Thyroid gland (tissue), 4 donors: ENCODE measurements around the gene GCN1. TPM values are rescaled to one million over a fixed set of nuclear protein-coding genes. Genes with fewer than 3 reads are reported as not detected.
"Not testable (repeated sequence)": the region's sequence is repeated elsewhere in the genome, so short reads cannot be mapped to it uniquely, and the experiment has no call there.

Experiments
- DNase-seq, 2 donors: peaks; one replicate each; pipeline ENCODE4 v3.0.0-alpha.2; 2019
- H3K27ac ChIP-seq, 3 donors: fragments of 200-600 bp; sonication (generic); 1 replicate in 2 of 3; 2 replicates in 1 of 3; pipeline ENCODE4 v1.5.1; 2016 to 2019; ENCODE audit warnings: mild to moderate bottlenecking in 1 of 3, moderate library complexity in 1 of 3
- H3K27me3 ChIP-seq: fragments of 200-600 bp; sonication (generic); one replicate; pipeline ENCODE4 v1.5.1; 2019
- H3K36me3 ChIP-seq, 2 donors: fragments of 200-600 bp; sonication (generic); one replicate each; pipeline ENCODE4 v1.5.1; 2016 to 2019
- H3K4me1 ChIP-seq, 2 donors: fragments of 200-600 bp; sonication (generic); one replicate each; pipeline ENCODE4 v1.5.1; 2017 to 2019
- H3K4me3 ChIP-seq, 3 donors: fragments of 200-600 bp; sonication (generic); replicated peaks in 1 of 3; 1 replicate in 2 of 3; 2 replicates in 1 of 3; pipeline ENCODE4 v1.5.1; 2016; ENCODE audit warnings: mild to moderate bottlenecking in 1 of 3
- H3K9me3 ChIP-seq: fragments of 200-600 bp; sonication (generic); one replicate; pipeline ENCODE4 v1.5.1; 2017
- POLR2A ChIP-seq, 2 donors: fragments of 450-650 bp; IDR thresholded peaks; one replicate each; pipeline ENCODE4 v1.6.1; 2017; ENCODE audit warnings: antibody characterized with exemption in 2 of 2, mild to moderate bottlenecking in 2 of 2, moderate library complexity in 1 of 2
- WGBS, 2 donors: methylation state at CpG; one replicate each; pipeline ENCODE4 v1.1.5; 2017; 5-methylcytosine and 5-hydroxymethylcytosine counted together
- intact Hi-C: fragments of 100-400 bp; cut with DNase I; formaldehyde crosslinking; loops from one replicate; pipeline ENCODE4 v1.15.1; 2023
- total RNA-seq, 4 donors: library from RNA; depleted of rRNA; stranded (reverse); fragments of >200 nt; gene quantifications; one replicate each; pipeline ENCODE4 v1.2.3, GENCODE V29; 2016
- TF ChIP-seq, protein P1 (sequence below), 6 experiments: fragments of 200-600 bp in 3 of 6; fragments of 450-650 bp in 3 of 6; sonication (generic) in 3 of 6; IDR thresholded peaks; one replicate each; pipeline ENCODE4 v1.5.1; 2016 to 2019; ENCODE audit warnings: antibody characterized with exemption in 6 of 6, mild to moderate bottlenecking in 2 of 6, inconsistent platforms in 1 of 6, moderate library complexity in 1 of 6

The GCN1 gene
- total RNA-seq, 4 donors from 2014 or later, result 44.6 to 111 (median 73.6) TPM

DNA sequence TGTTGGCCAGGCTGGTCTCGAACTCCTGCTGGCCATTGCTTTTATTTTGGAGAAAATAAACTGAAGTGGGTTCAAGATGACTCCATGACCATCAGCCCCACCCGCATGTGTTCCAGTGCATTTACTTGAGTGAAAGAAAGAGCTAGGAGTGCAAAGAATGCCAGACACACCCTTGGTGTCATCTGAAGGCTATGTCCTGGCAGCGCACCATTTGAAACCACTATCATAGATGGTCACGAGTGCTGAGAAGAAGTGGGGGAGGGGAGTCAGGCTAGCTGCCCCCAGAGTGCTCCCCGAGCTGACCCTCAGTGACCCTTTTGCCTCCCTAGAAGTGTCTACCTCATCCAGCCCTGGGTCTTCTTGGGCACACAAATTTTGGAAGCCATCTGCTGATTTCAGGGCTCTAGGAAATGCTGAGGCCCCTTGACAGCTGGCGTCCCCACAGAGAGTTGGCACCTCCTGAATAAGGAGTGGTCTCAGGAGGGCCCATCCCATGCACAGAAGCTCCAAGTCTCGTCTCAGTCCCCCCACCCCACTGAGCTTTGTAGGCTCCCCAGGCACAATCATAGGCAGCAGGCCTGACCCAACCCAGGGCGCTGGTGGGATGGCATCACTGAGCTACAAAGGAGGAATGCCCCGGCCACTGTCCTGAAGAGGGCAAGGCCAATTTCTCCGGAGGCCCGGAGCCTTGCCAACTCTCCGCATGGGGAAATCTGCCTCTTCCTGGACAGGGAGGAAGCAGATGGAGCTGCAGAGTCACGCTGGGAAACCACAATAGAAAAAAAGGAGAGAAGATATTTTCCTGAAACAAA lies 43.1 kb upstream of the GCN1 start:
- Histone ChIP-seq H3K9me3 (no peaks in the 10 kb centered on the region), H3K27me3 (no peaks in the 10 kb centered on the region), H3K4me3 (no peak overlapping the region), H3K4me1 (peaks cover 80 to 94% of the 10 kb centered on the region in 2 donors), H3K27ac (peak overlapping the region; percentile 95 to 96 (median 96)), H3K36me3 (no peaks in the 10 kb centered on the region)
- intact Hi-C loops, result no loop called here
- 66 to 71% methylated on average over 13 of the region's 13 CpGs for WGBS, 2 donors
- no peak for TF ChIP-seq POLR2A (IDR thresholded peaks at IDR 0.05)
- TF ChIP-seq, protein P1, sequence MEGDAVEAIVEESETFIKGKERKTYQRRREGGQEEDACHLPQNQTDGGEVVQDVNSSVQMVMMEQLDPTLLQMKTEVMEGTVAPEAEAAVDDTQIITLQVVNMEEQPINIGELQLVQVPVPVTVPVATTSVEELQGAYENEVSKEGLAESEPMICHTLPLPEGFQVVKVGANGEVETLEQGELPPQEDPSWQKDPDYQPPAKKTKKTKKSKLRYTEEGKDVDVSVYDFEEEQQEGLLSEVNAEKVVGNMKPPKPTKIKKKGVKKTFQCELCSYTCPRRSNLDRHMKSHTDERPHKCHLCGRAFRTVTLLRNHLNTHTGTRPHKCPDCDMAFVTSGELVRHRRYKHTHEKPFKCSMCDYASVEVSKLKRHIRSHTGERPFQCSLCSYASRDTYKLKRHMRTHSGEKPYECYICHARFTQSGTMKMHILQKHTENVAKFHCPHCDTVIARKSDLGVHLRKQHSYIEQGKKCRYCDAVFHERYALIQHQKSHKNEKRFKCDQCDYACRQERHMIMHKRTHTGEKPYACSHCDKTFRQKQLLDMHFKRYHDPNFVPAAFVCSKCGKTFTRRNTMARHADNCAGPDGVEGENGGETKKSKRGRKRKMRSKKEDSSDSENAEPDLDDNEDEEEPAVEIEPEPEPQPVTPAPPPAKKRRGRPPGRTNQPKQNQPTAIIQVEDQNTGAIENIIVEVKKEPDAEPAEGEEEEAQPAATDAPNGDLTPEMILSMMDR (IDR thresholded peaks at IDR 0.05), result no peak
- peak; percentile 43 to 60 for DNase-seq

DNA sequence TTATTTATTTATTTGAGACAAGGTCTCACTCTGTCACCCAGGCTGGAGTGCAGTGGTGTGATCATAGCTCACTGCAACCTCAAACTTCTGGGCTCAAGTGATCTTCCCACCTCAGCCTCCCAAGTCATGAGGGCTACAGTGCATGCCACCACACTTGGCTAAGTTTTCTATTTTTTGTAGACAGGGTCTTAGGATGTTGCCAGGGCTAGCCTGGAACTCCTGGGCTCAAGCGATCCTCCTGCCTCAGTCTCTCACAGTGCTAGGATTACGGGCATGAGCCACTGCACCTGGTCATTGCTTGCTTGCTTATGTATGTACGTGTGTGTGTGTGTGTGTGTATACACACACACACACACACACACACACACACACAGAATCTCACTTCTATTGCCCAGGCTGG lies 42.3 kb upstream of the GCN1 start:
- intact Hi-C loops, H3K9me3 ChIP-seq, H3K4me3 ChIP-seq, H3K36me3 ChIP-seq, H3K27me3 ChIP-seq, DNase-seq: not testable (repeated sequence)
- H3K4me1 ChIP-seq, result peaks cover 86 to 100% of the 10 kb centered on the region in 2 donors
- H3K27ac ChIP-seq, result peak overlapping the region in 2 of 3 donors; percentile 96
- 90 to 100% methylated on average over 2 of the region's 3 CpGs for WGBS, 2 donors

DNA sequence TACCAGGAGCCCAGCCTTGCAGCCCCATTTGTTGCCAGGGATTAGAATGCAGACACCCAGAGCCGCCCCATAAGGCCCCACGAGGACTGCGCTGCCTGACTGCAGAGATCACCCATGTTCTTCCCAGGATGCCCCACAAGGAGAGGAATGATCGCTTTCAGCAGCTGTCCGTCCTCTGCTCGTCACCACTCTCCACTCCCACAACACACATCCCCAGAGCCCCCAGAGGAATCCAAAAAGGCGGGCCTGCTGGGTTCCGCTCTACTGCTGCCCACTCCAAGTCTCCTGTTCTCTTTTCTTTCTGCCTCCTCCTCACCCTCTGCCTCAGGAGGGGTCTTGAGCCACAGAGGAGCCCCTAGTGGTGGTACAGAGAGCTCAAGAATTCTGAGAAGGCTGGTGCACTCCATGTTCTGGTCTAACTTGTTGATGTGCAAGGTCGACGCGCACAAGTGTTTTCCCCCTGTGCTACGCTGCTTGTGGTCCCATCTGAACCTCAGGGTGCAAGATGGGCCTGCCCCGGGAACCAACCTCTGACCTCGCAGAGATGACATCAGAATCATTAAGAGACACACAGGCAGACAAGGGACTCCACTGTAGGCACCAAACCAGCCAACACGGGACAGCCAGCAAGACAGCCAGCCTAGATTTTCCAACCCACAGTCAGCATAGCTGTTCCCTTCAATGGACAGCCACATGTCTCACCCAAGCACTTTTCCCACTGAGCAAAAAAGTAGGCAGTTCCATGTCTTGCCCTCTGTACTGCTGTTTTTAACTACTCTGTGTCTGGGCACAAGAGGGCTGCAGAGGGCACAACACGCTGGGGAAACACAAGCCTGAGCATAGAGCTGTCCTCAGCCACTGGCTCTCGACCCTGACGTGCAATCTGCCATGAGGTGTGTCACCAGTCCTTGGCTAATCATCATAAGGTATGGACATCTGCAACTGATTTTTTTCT lies 41.1 kb upstream of the GCN1 start:
- no peaks in the 10 kb centered on the region for H3K27me3 ChIP-seq
- no peaks in the 10 kb centered on the region for H3K36me3 ChIP-seq
- peaks cover 86 to 100% of the 10 kb centered on the region in 2 donors for H3K4me1 ChIP-seq
- no peak overlapping the region for H3K4me3 ChIP-seq
- H3K27ac ChIP-seq, result peak overlapping the region; percentile 96
- TF ChIP-seq POLR2A (IDR thresholded peaks at IDR 0.05), result no peak
- TF ChIP-seq, protein P1 (IDR thresholded peaks at IDR 0.05), result peak in 3 of 6 experiments; percentile 7 to 20 (median 11)
- intact Hi-C loops, result no loop called here
- no peak for DNase-seq
- no peaks in the 10 kb centered on the region for H3K9me3 ChIP-seq
- 63 to 69% methylated on average over 16 to 18 of the region's 18 CpGs for WGBS, 2 donors

DNA sequence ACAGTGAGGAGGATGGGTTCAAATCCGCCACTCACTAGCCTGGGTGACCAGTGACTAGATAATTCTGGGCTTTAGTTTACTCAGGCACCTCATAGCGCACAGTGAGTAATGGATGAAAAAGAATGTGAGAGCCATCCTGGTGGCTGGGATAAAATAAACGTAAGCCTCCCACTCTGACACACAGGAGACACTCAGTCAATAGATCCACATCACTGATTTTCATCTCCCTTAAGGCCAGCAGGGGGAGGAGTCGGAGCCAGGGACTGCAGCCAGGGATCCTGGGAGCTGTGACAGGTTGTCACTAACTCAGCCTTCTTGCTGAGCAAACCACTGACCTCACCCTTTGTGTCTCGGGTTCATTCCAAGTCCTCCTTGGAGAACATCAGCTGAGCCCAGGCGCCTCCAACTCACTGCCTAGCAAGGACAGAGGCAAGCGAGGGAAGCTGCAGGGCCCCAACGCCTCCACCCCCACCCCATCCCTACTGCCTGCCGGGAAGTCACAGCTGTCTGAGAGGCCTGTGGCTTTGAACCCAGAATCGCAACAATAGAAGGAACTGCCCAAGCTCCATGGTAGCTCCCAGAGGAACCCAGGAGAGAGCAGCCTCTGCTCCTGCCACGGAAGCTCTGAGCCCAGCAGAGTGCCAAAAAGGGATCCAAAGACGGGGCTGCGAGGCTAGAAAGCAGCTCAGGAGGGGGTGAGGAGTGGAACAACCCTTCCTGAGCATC lies 40.3 kb upstream of the GCN1 start:
- H3K27ac ChIP-seq, result peak overlapping the region; percentile 96
- 13 to 22% methylated on average over 10 to 11 of the region's 13 CpGs for WGBS, 2 donors
- intact Hi-C loops, result no loop called here
- no peaks in the 10 kb centered on the region for H3K36me3 ChIP-seq
- no peak overlapping the region for H3K4me3 ChIP-seq
- peaks cover 86 to 100% of the 10 kb centered on the region in 2 donors for H3K4me1 ChIP-seq
- DNase-seq, result peak; percentile 97
- H3K9me3 ChIP-seq, result no peaks in the 10 kb centered on the region
- no peaks in the 10 kb centered on the region for H3K27me3 ChIP-seq
- TF ChIP-seq, protein P1 (IDR thresholded peaks at IDR 0.05), result peak in 4 of 6 experiments; percentile 31 to 56 (median 47)
- peak in 1 of 2 donors; percentile 71 for TF ChIP-seq POLR2A (IDR thresholded peaks at IDR 0.05)
